ENCODE data around the gene SPHKAP. TPM values are rescaled to one million over a fixed set of nuclear protein-coding genes. Genes with fewer than 3 reads are reported as not detected.
"Not testable (repeated sequence)": the region's sequence is repeated elsewhere in the genome, so short reads cannot be mapped to it uniquely, and the experiment has no call there.

SPHKAP gene
- polyA plus RNA-seq (ENCODE audit: insufficient read length in 4 of 4) = 1 to 10 TPM in 3 of 4 donors, under 1 TPM in 1; 0.38 to 4.2 (median 1.8) TPM

DNA sequence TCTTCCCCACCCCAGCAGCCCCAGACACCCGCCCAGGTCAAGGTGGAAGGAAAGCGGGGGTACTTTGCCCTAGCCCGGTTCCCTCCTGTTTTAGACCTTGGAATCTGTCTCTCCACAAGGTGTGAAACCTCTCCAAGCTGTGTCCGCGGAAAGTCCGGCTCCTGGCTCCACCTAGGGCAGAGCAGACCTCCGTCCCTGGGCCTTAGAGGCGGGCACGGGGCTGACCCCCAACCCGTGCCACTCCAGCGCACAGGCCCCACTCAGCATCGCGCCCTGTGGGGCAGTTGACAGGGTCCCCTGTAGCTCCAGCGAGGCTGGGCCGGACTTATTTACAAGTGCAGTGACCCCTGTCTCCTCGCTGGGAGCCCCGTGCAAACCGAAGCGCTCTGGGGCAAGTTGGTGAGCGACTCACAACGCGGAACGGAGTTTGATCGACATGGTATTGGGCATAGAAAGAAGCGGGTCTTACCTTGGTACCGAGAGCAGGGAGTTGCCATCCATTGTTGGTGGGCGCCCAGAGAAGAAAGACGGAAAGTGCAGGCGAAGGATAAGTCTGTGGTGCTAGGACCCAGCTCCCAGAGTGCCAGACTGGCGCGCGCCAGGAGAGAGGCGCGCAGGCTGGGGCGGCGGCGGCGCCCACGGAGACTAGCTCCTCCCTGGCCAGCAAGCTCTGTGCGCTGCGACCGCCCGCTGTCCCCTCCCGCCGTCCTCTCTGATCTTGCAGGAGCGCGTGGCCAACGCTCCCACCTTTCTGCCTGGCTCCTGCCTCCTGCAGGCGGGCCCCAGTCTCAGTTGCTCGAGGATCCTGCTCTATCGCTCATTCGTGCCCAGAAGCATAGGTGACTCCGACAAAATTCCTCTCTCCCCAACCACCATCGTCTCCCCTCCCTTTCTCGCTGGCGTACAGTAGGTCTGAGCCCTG, at the start of gene SPHKAP:
Gene SPHKAP (minus strand): TSS at position 590 of the 922 bp plus-strand sequence. CDS start 89 bp downstream, at position 501.
- no peak for DNase-seq (ENCODE audit: low read depth in 4 of 4, low spot score in 3 of 4)

DNA sequence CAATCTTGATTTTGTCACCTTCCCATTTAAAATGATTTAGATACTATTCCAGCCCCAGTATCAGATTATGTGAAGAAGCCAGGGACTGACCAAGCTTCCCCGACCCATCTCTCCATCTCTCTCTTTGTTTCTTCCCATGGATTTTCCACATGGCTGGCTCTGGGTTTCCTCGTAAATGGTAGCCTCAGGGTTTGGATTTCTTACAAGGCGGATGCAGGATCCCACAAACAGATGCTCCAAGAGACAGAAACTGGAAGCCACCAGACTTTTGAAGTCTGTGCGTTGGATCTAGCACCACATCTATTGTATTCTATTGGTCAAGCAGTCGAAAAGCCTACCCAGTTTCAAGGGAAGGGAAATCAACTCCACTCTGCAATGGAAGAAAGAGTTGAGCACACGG, 46.0 kb upstream of the SPHKAP start:
- DNase-seq (ENCODE audit: low read depth in 4 of 4, low spot score in 3 of 4) = no peak

DNA sequence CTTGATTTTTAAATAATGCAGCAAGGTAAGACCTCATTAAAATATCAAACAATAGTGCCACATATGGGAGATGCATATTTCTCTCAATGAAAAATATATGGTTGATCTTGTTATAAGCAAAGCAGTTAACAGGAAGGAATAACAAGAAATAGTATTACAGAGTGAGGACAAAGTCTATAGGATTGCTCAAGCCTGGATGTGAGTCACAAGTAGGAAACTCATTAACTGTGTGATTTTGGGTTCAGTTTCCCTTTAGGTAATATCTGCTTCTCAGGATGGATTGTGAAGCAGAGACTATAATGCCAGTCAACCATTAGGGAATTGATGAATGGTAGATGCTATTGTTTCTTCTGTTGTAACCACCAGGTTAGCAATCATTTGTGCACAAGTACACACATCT, 42.9 kb upstream of the SPHKAP start:
- DNase-seq (ENCODE audit: low read depth in 4 of 4, low spot score in 3 of 4) = no peak

GRCh38 chr2:228218593-228218992, 37.1 kb upstream of the SPHKAP start:
- DNase-seq (ENCODE audit: low read depth in 4 of 4, low spot score in 3 of 4) = not testable (repeated sequence)

GRCh38 chr2:228197504-228197903, 16.0 kb upstream of the SPHKAP start:
- no peak for DNase-seq (ENCODE audit: low read depth in 4 of 4, low spot score in 3 of 4)

DNA sequence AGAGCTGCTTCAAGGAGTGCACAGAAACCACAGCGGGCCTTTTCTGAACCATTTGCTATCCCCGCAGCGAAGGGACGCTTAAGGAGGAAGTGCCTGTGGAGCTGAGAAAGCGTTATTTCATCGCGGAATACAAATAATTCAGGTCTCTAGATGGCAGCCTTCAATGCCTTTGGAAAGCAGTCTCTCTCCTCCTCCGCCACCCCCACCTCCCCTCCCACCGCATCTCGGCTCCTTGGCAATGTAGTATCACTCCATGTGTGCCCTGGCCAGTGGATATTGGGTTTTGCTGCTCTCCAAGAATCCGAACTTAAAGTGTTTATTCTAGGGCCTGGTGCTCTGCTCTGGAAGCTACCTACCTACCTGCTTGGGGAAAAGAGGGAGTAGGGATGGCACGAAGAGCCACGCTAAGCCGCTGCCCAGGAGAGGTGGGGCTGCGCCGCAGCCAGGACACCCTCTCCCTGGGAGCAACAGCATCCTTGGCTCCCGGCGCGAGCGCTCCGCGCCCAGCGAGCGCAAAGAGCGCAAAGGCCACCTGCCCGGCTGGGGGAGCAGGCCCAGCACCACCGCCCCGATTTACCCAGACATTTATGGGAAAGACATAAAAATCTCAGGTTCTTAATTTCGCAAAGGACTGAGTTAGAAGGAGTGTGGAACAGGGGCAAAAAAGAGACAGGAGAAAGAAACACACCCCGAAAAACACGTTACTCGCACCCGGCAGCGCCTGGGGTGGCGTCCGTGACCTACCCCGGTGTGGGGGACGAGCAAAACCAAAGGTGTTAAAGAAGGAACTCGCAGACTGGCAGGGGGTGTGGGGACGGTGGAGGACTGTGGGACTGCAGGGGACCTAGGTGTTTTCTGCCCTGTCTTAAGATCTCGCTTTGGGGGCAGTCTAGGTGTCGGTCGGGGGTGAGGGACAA, 1.0 kb downstream of the SPHKAP start:
- no peak for DNase-seq (ENCODE audit: low read depth in 4 of 4, low spot score in 3 of 4)

GRCh38 chr2:228167290-228167689, 14.2 kb downstream of the SPHKAP start:
- no peak for DNase-seq (ENCODE audit: low read depth in 4 of 4, low spot score in 3 of 4)

- no peak for DNase-seq (ENCODE audit: low read depth in 4 of 4, low spot score in 3 of 4)
Measured at GRCh38 chr2:228164718-228165117, 16.8 kb downstream of the SPHKAP start.

GRCh38 chr2:228157841-228158240, 23.6 kb downstream of the SPHKAP start:
- DNase-seq (ENCODE audit: low read depth in 4 of 4, low spot score in 3 of 4) = no peak

GRCh38 chr2:228144961-228145360, 36.5 kb downstream of the SPHKAP start:
- DNase-seq (ENCODE audit: low read depth in 4 of 4, low spot score in 3 of 4) = no peak

DNA sequence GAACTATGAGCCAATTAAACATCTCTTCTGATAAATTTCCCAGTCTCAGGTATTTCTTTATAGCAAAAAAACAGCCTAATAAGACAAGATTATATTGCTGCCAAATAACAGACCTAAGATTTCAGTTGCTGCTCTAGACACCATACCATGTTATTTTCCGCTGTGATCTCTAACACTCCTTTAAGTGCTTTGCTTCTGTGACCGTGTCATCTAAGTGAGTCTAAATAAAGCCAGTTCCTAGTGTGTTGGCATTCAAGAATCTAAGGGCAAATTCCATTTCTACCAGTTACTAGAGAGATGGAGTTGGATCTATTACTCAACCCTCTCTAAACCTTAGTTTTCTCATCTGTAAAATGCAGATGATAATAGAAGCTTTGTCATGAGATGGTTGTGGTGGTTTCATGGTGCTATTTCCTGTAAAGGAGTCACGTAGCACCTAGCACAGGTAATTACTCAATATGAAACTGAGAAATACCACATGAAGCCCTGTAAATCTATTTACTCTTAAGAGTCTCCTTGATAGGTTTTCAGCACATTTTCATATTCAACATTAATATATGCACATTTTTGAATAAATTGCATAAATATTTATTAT, 40.5 kb downstream of the SPHKAP start:
- DNase-seq (ENCODE audit: low read depth in 4 of 4, low spot score in 3 of 4) = no peak

DNA sequence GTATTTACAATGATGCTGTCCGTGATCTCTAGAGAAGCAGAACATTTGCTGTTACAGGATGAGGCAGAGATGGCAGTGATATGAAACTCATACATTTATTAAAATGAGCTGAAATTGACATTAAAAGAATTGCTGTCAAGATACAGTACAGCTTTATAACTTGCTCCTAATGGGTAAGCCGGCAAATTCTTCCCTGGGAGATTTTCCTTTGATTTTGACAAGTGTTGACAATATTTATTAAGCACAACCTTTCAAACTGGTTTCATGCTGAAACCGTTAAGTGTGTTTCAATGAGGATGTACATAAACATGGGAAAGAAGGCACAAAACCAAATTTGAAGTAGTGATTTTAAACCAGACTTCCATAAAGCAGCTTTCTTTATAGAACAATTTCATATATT, 45.5 kb downstream of the SPHKAP start:
- DNase-seq (ENCODE audit: low read depth in 4 of 4, low spot score in 3 of 4) = no peak

- no peak for DNase-seq (ENCODE audit: low read depth in 4 of 4, low spot score in 3 of 4)
Measured at GRCh38 chr2:228135300-228135699, 46.2 kb downstream of the SPHKAP start.

DNA sequence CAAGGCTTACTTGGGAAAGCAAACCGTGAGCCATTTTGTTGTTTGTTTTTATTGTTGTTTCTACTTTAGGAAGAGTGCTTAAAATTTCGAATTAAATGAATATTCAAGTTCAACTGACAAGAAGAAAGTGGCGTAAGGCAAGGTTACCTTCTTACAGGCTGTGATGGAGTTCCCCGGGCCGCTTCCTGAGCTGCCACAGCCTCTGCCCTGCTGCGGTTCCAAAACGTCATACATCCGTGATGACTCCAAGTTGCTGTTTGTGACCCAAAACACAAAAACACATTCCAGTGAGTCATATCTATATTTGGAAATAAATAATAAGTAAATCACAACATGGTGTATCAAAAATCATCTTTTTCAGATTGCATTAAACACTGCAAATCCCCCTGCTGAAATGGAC, 49.7 kb downstream of the SPHKAP start:
- DNase-seq (ENCODE audit: low read depth in 4 of 4, low spot score in 3 of 4) = no peak

DNA sequence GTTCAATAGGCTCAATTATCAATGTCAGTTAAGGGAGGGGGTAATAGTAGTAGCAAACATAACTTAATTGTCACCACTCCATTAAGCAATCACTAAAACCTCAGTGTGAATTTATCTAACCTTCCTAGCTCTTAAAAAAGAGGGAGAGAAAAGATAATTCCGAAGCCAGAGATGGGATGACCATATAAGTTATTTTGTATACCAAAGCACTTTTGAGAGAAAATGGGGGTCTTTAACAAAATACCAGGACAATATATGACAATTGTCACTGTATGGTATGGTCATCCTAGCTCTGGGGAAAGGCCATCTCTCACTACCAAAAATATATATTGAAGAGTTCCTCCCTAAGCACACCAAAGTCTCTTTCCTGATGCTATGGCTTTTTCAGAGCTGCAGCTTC, 55.1 kb downstream of the SPHKAP start:
- DNase-seq (ENCODE audit: low read depth in 4 of 4, low spot score in 3 of 4) = no peak

DNA sequence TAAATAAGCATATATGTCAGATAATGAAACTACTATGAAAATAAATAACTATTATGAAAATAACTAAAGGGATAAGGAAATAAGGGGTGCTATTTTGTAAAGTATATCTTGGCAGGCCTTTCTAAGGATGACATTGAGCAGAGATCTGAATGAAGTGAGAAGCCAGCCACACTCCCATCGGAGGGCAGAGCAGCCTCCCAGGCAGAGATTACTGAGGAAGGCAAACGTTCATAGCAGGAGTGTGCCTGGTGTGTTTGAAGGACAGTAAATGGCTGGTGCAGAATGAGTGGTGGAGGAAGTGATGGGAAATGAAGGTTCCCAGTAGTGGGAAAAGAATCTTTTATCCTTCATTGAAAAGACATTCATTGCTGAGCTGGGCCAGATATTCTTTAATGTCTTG, 62.5 kb downstream of the SPHKAP start:
- no peak for DNase-seq (ENCODE audit: low read depth in 4 of 4, low spot score in 3 of 4)

GRCh38 chr2:228107846-228108245, 73.6 kb downstream of the SPHKAP start:
- no peak for DNase-seq (ENCODE audit: low read depth in 4 of 4, low spot score in 3 of 4)

DNA sequence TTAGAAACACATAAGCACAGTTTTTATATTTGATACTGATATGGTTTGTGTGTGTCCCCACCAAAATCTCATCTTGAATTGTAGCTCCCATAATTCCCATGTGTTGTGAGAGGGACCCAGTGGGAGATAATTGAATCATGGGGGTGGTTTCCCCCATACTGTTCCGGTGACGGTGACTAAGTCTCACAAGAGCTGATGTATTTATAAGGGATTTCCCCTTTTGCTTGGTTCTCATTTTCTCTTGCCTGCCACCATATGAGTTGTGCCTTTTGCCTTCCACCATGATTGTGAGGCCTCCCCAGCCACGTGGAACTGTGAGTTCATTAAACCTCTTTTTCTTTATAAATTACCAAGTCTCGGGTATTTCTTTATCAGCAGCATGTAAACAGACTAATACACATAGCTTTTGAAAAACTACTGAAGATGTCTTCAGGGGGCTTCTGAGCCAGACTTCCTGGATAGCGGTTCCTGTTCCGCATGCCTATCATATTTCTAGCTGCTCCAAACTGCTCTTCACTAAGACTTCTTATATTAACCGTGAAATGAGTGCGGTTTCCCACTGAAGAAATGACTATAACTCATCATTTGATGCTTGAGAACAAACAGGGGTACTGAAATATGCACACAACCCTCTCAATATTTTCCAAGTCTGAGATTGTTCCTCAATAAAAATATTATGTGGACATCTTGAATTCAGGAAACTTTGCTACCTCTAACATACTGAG, 75.8 kb downstream of the SPHKAP start:
- no peak for DNase-seq (ENCODE audit: low read depth in 4 of 4, low spot score in 3 of 4)

DNA sequence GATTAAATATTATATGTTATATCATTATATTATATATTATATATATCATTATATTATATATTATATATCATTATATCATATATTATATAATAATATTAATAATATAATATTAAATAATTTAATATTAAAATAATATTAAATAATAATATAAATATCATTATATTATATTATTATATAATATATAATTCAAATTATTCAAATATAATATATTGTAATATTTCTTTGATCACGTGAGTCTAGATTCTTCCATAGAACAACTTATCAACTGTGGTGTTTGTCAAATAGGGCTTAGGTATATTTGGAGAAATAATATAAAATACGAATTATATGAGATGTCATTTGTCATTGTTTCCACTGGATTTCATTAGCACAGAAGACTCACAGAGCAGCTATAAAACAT, 77.3 kb downstream of the SPHKAP start:
- no peak for DNase-seq (ENCODE audit: low read depth in 4 of 4, low spot score in 3 of 4)

DNA sequence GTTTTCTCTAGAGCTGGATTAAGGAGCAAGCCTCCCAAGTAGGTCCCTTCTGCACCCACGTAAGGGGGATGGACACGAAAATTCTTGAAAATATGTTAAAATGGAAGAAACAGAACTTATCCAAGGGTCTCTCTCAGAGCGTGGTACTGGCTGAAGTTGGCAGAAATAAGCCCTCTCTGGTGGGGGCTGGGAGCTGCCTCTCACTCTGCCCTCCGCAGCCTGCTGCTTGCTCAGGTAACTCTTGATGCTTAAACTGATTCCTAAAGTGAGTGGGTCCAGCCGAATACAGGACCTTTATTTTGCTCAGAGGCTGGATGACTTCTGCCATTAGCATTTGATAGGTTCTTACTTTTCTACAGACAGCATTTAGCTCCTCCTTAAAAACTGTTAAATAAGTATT, 78.1 kb downstream of the SPHKAP start:
- DNase-seq (ENCODE audit: low read depth in 4 of 4, low spot score in 3 of 4) = no peak

Measured in left renal pelvis (tissue), 4 donors.